ENCODE data around the gene ZNF148.

DNA sequence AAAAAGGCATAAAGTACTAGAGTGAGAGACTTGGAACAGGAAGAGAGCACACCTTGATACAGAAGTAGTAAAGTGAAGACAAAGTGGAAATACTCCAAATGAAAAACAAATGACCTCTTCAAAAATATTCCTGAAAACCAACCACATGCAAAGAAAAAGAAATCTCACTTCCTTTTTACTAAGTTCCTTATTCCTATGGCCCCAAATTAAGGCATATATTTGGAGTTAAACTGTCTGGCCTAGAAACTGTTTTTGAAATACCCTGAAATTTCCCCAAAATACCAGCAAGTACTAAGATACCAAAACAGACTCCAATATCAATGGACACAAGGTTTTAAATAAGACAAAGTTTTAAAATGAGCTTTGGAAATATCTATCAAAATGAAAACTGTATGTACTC lies 58.2 kb downstream of the ZNF148 start:
- TF ChIP-seq, protein P1, sequence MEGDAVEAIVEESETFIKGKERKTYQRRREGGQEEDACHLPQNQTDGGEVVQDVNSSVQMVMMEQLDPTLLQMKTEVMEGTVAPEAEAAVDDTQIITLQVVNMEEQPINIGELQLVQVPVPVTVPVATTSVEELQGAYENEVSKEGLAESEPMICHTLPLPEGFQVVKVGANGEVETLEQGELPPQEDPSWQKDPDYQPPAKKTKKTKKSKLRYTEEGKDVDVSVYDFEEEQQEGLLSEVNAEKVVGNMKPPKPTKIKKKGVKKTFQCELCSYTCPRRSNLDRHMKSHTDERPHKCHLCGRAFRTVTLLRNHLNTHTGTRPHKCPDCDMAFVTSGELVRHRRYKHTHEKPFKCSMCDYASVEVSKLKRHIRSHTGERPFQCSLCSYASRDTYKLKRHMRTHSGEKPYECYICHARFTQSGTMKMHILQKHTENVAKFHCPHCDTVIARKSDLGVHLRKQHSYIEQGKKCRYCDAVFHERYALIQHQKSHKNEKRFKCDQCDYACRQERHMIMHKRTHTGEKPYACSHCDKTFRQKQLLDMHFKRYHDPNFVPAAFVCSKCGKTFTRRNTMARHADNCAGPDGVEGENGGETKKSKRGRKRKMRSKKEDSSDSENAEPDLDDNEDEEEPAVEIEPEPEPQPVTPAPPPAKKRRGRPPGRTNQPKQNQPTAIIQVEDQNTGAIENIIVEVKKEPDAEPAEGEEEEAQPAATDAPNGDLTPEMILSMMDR (IDR thresholded peaks at IDR 0.05; ENCODE audit: insufficient read depth, low read length), result no peak
- no peak for TF ChIP-seq POLR2AphosphoS5 (IDR thresholded peaks at IDR 0.05; ENCODE audit: low read depth)
- TF ChIP-seq REST (IDR thresholded peaks at IDR 0.05; ENCODE audit: insufficient replicate concordance, low read depth), result no peak
